ENCODE measurements around the gene CFAP410.
"Not testable (repeated sequence)": the region's sequence is repeated elsewhere in the genome, so short reads cannot be mapped to it uniquely, and the experiment has no call there.

CFAP410 gene

DNA sequence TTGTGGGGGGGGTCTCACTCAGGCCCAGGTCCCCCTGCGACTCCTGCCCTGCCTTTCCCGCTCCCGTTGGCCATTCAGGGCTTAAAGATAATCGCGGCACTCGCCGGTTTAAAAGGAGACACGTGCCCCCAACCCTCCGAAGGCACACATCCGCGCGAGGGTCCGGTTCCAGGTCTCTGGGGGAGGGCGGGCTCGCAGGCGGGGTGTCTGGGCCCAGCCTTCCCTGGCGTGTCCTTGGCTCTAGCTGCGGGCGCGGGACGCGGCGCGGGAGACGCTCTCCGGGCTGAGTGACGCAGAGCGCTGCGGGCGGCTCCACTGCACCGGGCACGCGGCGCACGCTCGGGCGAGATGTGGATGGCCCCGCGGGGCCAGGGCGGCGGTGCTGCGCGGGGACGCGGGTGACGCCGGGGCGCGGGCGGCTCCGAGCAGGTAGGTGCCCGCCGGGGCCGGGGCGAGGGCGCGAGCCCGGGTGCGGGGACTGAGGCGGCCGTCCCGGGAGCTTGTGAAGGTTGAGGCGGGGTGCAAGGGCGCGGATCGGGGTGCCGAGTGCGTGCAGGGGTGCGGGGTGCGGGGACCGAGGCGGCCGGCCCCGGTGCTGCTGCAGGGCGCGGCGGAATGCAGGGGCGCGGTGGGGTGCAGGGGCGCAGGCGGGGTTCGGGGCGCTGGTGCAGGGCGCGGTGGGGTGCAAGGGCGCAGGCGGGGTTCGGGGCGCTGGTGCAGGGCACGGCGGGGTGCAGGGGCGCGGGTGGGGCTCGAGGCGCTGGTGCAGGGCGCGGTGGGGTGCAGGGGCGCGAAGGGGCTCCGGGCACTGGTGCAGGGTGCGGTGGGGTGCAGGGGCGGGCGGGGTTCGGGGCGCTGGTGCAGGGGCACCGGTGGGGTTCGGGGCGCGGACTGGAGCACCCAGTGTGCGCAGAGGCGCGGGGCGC is 10.9 kb upstream of the CFAP410 start:
- DNase-seq: no peak

DNA sequence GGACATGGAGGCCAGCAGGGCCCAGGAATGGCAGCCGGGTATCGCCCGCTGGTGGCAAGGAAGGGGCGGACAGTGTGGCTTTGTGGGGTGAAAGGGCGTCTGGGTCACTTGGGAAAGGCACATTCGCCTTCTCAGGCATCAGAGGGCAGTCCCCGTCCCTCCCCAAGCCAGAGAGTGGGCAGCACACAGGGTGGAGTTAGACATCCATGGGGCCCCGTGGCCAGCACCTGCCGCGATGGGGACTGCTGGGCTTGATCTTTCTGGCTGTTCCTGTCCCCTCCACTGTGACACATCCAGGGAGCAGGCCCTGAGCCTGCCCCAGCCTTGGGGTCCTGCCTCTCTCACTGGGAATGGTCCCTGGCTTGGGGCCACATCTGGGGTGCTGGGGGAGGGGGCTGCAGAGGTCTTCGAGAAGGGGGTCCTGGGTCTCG is 10.2 kb upstream of the CFAP410 start:
- DNase-seq: no peak

DNA sequence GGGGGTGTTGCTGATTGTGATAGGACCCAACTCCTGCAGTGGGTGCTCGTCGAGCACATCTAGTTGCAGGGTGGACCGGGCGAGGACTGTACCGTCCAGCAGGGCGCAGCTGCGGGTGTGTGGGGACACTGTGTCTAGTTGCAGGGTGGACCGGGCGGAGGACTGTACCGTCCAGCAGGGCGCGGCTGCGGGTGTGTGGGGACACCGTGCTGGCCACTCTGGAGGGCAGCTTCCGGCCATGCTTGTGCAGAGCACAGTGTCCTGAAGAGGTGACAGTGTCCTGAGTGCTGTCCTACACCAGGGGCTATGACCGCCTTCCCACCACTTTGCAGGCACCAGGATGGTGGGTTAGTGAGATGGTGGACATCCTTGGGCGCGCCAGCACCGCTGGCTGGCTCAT is 9.7 kb upstream of the CFAP410 start:
- no peak for DNase-seq

DNA sequence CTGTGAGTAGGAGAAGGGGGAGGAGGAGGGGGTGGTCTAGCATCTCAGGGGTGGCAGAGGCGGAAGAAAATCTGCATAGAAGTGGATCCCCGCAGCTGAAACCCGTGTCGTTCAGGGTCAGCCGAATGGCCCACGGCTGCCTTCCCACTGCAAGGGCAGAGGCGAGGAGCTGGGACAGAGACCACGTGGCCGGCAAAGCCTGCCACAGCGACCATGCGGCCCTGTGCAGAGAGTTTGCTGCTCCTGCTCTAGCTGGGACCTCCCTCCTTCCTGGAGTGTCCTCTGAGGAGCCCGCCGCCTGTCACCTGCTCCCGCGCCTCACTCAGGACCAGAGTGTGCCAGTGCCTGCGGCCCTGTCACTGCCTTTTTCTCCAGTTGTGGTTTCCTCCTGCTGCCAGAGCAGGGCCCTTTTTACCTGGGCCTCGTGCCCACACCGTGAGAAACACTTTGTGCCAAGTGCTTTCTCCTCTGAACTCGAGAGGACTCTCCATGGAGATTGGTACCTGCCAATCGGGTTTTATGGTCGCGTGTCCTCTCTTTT is 8.8 kb upstream of the CFAP410 start:
- DNase-seq: no peak

DNA sequence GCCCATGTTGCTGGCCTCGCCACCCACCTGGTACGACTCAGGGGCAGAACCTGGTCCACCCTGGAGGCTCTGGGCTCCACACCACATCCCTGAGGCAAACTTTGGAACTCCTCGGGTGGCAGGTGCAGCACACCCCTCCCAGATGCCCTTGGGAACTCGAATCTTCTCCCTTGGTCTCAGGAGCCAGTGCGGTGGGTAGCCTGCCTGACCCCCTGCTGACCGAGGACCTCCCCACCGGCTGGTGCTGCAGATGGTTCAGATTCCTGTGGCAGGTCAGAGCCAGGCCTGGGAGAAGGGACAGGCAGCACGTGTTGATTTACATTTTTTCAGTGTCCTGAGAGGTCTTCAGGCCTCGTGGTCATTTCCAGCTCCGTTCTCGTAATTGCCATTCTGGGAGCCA is 6.3 kb upstream of the CFAP410 start:
- no peak for DNase-seq

DNA sequence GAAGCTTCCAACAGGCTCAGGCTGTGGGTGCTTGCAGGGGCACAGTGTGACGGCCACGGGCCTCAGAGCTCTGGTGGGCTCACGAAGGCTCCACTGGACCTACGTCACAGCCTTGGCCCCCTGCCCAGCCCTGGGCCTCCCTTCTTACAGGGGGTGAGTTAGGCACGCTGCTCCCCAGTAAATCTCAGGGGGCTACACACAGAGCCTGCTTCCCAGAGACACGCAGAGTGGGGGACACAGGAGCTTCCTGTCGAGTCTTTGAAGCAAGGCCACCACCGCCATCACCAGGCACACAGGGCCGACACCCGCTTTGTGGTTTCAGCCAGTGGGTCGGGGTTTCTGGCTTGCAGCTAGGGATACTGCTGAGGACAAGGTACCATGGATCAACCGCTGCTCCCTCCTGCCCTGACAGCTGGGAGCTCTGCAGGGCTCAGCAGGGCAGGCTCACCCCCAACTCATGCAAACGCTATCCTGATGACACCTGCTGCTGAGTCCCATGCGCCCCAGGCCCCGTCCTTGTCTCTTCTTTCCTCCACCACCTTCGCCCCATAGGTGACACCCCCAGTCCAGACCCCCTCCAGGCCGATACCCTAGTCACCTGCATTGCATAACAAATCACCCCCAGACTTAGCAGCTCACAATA is 5.5 kb upstream of the CFAP410 start:
- no peak for DNase-seq

DNA sequence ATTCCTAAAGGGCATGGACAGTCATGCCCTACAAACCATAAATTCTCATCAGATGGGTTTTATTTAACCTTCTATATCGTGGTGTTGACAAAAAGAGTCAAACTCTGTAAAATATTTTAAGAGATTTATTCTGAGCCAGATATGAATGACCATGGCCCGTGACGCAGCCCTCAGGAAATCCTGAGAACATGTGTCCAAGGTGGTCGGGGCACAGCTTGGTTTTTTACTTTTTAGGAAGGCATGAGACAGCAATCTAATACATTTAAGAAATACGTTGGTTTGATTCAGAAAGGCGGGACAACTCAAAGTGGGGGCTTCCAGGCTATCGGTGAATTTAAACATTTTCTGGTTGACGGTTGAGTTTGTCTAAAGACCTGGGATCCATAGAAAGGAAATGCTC is 3.8 kb upstream of the CFAP410 start:
- DNase-seq: not testable (repeated sequence)

DNA sequence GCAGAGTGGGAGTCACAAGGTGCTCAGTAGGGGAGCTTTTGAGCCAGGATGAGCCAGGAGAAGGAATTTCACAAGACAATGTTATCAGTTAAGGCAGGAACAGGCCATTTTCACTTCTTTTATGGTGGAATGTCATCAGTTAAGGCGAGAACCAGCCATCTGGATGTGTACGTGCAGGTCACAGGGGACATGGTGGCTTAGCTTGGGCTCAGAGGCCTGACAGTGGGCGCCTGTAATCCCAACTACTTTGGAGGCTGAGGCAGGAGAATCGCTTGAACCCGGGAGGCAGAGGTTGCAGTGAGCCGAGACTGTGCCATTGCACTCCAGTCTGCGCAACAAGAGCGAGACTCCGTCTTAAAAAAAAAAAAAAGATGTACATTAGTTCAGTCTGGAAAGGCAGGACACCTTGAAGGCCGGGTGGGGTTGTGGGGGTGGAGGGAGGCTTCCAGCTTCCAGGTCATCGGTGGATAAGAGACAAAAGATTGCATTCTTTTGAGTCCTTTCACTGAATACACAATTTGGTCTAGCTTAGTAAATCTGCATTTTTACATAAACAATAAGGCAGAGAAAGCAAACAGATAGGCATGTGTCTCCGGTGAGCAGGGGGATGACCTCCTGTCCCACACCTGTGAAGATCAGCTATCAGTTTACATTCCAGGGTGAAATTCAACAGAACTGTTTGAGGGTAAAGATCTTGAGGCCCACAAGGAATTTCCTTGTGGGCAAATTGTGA is 2.7 kb upstream of the CFAP410 start:
- DNase-seq: not testable (repeated sequence)

DNA sequence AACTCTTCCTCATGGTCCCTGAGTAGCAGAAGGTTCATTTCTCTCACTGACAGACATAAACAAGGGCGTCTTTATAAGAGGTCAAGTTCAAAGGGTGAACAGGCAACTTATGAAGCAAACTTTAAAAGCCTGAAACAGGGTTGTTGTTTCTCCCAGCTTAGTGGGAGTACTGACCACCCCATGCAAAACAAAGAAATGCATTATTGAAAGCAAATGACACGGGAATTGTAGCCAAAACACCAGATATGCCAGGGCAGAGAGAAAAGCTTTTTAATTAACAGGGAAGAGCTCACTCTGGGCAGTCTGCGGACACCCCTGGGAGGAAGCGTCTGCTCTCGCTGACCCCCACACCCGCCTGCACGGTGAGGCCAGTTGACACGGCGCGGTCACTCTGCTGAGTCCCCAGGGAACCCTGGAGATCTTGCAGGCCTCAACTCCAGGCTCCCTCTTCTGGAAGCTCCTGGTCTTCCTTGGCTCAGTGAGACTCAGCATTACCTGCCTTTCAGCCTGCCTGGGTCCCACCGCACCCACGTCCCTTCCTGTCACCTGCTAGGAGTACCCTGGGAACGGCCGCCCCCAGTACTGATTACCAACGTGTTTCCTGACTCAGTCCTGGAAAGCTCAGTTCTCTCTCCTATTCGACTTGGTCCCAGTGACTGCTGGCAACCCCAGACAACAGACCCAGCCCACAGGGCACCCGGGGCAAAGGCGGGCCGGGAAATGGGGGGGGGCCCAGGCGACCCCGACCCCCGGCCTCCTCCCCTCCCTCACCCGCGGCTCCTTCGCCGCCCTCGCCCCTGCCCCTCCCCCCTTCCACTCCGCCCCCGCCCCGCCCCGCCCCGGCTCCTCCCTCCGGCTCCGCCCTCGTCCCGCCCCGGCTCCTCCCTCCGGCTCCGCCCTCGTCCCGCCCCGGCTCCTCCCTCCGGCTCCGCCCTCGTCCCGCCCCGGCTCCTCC is 972 bp downstream of the CFAP410 start:
- DNase-seq: peak; percentile 50

DNA sequence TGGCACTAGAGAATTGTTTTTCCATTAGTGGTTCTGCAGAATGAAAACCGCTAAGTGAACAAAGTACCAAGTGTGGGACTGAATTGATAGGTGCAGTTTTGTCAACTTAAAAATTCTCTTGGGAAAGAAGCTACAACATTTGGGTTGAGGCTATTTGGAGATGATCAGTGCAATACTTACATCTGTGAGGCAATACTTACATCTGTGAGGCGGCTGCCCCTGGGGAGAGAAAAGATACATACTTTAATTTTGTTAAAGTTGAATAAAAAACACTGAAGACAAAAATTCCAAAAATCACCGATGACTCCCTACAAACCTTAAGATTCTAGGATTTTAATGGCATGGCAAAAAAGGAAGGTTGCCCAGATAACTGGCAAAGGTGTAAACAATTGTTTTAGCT is 1.7 kb downstream of the CFAP410 start:
- no peak for DNase-seq

DNA sequence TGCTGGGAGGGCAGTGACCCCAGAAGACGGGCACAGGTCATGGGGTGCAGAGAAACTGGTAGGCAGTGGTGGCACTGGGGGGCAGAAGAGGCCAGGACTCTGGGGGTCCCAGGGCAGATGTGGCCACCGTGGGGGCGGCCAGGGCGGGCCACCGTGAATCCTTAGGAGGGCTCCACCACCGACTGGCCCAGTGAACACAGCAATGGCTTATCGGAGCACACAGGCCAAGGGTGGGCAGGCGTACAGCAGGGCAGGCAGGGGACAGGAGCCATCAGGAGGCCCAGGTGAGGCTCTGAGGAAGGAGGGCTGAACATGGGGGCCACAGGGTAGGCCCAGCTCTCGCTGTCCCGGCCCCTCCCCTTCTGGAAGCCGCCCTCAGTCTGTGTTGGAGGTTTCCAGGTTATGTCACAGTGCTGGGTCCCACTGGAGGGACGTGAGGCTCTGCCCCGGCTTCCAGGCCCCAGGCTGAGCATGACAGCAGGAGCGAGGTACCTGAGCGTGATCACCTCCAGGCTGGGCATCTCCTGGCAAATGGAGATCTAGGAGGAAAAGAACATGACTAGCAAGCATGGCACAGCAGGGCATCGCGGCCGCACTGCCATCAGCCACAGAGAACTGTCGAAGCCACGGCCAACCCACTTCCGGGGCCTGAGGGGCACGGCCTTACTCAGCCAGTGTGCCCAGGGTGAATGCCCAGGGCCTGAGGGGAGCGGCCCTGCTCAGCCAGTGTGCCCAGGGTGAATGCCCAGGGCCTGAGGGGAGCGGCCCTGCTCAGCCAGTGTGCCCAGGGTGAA is 3.7 kb downstream of the CFAP410 start:
- no peak for DNase-seq

DNA sequence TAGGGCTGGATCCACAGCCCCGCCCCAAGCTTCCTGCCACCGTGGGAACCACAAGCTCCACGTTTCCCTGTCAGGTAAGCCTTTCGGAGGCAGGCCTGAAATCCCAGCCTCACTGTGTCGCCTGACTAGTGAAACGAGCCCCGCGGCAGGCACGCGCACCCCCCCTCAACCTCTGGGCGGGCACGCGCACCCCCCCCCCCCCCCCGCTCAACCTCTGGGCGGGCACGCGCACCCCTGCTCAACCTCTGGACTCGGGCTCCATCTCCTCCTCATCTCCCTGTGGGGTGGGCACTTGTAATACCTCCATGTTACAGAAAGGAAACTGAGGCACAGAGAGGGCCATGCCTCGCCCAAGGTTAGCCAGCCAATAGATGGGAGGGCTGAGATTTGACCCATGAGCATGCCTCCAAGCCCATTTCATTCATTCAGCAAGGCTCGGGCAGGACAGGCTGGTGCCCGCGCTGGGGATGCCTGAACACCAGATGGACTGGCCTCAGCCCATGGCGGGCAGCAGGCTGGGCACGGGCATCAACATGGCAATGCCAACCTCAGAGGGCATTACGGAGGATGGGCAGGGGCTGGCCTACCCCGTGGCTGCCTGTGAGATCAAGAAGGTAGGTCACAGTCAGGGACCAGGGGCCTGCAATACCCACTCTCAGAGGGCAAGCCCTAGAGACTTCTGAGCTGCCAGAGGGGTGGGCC is 4.7 kb downstream of the CFAP410 start:
- no peak for DNase-seq

DNA sequence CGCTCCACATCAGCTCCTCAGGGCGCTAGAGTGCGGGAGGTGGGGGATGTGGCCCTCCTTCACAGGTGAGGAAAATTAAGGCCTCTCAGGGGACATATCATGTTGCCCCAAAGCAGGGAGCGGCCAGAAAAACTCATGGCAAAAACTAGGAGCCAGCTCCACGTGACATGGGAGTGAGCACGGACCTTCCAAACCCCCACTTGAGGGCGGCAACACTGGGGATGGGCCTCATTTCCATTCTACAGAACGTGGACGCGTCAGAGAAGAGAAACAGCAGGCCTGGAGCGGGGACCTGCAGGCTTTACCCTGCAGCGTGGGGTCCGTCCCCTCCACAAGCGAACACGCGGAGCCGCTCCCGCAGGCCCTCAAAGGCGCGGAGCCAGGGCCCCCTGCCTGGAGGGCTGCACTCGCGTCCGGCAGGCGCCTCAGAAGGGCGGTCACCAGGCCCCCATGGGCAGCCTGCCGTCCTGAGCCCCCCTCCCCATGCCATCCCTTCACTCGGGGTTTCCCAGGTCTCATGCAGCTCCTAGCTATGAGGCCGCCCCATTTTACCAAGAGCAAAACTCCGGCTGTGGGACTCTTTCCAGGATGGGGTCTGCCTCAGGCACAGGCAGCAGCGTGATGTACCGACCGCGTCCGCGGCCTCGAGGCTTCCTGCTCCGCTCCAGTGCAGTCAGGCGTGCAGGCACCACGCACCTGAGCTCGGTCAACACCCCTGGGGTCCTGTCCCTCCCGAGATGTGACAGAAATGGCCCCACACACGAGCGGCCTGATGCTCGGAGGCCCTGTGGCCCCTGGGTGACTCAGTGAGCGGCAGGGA is 5.5 kb downstream of the CFAP410 start:
- DNase-seq: no peak

DNA sequence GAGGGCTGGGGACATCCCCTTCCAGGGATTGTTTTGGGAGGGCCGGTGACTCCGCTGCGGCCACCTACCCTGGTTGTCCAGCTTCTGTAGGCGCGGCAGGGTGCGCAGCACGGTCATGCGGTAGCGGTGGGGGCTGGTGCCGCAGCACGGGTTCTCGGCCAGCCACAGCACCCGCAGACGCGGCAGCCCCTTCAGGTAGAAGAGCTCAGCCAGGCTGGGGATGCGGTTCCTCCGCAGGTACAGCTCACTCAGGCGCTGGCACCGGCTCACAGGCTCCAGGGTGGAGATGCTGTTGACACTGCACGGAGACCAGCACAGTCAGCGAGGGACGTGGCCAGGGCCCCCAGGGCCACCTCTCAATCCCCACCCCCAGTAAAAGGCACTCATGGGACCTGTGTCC is 6.2 kb downstream of the CFAP410 start:
- DNase-seq: no peak

DNA sequence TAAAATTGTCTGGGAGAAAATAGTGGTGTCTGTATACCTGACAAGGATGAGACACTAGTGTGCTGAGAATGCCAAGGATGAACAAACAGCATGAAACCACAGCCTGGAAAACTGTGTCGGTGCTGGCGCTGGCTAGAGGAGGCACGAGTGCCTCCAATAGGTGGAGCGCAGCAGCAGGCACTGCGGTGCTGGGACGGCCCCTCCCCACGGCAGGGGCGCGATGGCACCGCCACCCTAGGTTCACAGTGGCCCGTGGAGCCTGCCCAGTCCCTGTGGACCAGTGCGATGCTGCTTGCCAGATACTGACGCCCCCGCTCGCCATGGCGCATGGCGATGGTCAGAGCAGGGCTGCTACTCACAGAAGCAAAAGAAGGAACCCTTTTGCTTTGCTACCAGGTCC is 6.8 kb downstream of the CFAP410 start:
- no peak for DNase-seq

DNA sequence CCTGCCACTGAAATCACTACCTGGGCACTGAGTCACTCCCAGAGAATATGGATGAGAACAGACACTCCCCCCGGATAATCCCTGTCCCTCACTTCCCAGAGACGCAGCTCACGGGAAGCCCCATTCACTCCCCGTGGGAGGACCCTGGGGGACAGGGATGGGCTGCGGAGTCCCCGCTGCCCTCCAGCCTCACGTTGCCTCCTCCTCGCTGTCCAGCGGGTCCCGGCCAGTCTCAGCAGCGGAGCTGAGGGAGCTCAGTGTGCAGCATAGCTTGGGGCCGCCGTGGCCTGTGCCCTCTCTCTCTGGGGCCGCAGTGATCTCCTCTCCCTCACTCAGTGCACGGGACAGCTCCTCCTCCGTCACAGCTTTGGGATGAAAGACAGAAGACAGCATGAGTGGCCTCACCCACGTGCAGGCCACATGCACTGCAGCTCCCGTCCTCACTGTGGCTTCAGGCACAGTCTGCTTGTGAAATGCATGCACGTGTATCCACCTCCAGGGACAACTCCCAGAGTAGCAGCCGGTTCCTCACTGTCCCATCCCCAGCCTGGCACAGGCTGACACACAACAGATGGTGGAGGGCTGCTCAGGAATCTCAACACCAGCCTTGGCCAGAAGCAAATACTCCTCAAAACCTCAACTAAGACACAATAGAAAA is 7.4 kb downstream of the CFAP410 start:
- DNase-seq: no peak

DNA sequence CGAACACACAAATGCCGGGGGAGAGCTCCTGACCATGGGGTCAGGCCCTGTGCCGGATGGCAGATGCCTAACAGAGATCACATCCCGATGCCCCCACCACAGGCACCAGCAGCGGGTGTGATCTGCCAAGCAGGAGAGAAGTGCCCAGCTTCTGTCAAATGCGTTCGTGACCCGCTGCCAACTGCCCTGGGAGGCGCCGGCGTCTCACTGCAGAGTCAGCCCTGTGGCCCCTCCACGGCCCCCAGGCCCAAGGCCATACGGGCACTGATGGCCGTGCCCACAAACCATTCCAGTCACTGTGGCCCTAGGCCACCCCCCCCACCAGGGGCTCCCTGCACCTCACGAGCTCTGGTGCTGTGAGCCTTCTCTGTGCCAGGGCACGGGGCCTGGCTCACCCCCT is 8.0 kb downstream of the CFAP410 start:
- no peak for DNase-seq

DNA sequence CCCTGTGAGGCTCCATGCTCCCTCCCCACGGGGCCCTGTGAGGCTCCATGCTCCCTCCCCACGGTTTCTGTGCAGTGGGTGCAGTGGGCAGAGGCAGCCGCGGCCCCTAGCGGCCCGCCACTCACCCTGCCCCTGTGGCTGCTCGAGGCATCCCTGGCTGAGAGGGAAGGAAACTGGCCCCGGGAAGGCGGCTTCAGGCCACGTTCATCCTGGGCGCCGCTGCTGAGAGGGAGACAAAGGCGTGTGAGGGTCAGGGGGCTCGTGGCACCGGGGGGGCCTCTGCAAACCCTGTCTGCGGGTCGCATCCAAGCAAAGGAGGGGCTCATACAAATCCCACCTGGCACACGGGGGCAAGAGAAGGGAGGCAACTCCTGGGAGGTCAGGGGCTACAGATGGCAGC is 8.5 kb downstream of the CFAP410 start:
- DNase-seq: no peak

DNA sequence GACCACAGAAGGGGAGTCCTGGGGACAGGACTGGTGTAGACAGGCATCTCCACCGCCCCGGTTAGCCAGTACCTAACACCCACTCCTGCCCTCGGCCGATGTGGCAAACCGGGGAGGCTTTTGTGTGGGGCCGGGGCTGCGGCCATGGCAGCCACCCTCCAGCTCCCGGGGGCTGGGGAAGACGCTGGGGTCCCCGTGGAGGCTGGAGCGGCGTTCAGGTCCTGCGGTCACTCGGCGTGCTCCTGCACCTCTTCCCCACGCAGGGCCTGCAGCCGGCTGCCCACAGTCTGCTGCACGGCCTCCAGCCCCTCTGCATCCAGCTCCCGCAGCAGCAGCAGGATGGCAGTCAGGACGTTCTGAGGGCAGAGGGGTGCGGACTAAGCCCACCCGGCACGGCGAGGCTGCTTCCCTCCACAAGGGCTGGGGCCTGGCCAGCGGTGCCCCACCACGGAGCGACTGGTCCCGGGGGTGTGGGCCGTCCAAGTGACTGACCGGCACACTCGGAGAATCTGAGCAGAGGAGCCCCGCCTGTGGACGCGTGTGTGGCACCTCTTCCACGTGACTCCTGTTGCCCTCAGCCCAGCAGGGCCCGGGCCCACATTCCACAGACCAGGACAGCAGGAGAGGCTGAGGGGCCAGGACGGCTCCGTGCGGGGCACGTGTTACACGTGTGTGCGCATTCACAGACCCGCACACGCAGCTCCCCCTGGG is 9.1 kb downstream of the CFAP410 start:
- no peak for DNase-seq
